ENCODE results near the gene NETO1.

NETO1 gene, protein sequence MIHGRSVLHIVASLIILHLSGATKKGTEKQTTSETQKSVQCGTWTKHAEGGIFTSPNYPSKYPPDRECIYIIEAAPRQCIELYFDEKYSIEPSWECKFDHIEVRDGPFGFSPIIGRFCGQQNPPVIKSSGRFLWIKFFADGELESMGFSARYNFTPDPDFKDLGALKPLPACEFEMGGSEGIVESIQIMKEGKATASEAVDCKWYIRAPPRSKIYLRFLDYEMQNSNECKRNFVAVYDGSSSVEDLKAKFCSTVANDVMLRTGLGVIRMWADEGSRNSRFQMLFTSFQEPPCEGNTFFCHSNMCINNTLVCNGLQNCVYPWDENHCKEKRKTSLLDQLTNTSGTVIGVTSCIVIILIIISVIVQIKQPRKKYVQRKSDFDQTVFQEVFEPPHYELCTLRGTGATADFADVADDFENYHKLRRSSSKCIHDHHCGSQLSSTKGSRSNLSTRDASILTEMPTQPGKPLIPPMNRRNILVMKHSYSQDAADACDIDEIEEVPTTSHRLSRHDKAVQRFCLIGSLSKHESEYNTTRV

DNA sequence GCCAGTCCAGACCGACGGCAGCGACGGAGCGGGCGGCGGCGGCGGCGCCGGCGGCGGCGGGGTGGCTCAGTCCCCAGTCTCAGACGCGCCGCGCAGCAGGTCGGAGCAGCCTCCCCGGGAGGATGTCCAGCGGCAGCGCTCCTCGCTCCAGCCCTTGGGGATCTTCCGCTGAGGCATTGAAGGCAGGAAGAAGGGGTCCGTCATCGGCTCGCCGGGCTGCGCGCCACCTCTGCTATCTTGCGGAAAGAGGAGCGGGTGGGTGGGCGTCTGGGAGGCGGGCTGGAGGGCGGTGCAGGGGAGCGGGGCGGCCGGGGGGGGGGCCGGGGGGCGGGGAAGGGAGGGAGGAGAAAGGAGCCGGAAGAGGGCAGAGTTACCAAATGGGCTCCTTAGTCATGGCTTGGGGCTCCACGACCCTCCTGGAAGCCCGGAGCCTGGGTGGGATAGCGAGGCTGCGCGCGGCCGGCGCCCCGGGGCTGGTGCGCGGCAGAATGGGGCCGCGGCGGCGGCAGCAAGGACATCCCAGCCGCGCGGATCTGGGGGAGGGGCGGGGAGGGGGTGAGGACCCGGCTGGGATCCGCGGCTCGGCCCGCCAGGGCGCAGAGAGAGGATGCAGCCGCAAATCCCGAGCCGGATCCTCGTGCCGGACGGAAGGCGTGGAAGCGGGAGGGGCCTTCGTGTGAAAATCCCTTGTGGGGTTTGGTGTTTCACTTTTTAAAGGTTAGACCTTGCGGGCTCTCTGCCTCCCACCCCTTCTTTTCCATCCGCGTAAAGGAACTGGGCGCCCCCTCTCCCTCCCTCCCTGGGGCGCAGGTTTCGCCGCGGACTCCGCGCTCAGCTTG is at the start of gene NETO1:
NETO1 (minus strand) TSS at position 242 of the 839 bp plus-strand sequence. CDS start 696 bp downstream, outside the sequence.
- DNase-seq (ENCODE audit: low spot score), result peak; percentile 30

DNA sequence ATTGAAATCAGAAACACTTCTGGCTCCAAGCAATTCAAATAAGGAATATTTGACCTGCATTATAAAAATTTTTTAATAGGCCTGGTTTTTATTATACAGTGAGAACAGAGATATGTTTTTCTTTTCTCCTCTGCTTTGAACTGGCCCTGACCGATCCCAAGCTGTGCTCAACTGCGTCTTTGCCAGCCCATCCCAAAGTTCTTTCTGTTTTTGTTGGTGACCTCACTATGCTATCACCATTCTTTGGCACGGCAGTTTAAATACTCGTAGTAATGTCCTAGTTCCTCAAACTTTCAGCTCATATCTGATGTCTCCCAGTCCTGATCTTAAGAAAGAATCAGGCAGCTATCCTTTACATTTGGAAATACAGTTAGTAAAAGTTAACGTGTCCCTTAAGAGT is 42.3 kb upstream of the NETO1 start:
- no peak for DNase-seq (ENCODE audit: low spot score)

DNA sequence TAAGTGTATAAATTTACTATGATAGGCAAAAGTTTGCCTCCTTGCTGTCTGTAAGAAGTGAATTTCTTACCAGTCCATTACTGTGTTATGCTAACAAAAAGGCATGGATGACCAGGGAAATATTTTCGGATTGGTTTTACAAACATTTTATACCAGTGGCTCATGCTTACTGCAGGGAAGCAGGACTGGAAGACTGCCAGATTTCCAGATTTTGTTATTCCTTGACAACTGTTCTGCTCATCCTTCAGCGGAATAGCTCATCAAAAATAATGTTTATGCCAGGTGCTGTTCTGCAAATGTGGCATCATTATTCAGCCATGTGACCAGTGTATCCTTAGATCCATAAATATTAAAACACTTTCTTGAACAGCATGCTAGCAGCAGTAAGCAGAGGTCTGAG is 40.4 kb upstream of the NETO1 start:
- DNase-seq (ENCODE audit: low spot score), result no peak

DNA sequence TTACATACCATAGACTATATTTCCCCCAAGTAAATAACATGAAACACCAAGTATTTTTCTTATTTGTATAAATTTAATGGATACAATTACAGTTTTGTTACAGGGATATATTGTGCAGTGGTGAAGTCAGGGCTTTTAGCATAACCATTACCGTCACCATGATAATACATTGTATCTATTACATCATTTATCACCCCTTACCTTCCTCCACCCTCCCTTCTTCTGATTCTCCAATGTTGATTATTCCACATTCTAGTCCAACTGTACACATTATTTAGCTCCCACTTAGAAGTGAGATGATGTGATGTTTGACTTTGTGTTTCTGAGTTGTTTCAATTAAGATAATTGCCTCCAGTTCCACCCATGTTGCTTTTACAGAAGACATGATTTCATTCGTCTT is 35.2 kb upstream of the NETO1 start:
- DNase-seq (ENCODE audit: low spot score), result no peak

DNA sequence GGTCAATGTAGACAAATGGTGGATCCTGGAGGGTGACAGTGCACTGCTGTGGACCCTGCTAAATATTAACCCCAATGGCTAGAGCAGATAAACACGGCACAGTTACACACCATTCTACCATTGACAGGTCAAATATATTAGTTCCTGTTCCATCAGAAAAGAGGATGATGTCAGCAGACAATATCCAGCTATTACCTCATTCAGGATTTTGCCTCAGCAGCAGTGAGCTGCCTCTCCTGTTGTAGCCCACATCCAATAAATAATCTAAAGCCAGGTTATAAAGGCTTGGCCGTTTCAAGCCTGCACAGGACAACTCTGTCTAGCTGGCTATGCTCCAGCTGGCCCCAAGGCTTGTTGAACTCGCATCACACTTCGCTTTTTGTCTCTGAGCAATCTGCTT is 31.6 kb upstream of the NETO1 start:
- DNase-seq (ENCODE audit: low spot score), result no peak

DNA sequence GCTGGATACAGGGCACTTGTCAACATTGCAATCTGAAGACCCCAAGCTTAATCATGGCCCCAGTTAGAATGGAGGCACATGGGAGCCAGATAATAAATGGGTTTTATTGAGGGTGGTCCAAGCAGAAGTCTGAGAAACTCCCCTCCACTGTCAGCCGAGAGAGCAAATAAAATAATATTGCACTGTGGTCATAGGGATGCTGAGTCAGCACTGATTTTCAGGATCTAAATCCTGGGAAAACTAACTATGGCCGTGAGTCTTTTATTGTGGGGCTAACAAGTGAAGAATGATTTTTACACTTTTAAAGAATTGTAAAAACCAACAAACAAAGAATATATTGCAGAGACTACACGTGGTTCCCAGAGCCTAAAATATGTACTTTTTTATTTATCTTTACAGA is 31.1 kb upstream of the NETO1 start:
- no peak for DNase-seq (ENCODE audit: low spot score)

DNA sequence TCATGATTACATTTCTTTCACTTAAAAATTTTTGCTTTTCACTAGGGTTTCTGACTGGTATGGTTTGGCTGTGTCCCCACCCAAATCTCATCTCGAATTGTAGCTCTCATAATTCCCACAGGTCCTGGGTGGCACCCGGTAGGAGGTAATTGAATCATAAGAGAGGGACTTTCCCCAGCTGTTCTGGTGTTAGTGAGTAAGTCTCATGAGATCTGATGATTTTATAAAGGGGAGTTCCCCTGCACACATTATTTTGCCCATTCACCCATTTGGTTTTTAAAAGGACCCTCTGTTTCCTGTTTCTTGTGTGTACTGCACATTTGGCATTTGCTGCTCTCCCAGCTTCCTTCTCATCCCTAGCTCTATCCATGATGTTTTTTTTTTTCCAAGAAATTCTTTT is 27.8 kb upstream of the NETO1 start:
- no peak for DNase-seq (ENCODE audit: low spot score)

DNA sequence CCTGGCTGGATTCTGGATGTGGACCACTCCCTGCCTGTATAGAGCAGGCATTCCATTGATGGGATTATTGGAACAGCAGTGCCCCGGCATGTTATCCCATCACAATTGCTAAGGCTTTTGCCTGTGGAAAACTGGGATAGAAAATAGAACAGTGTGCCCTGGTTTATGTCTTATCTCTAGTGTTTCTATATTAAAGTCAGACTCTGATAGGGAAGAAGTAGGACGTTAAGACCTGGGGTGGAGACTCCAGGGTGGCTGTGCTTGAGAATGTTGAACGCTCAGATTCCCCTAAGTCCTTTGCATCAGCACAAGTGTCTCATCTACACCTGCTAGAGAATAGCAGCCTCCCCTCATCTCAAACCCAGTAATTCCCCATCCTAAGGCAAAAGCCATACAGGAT is 10.8 kb upstream of the NETO1 start:
- DNase-seq (ENCODE audit: low spot score), result no peak

DNA sequence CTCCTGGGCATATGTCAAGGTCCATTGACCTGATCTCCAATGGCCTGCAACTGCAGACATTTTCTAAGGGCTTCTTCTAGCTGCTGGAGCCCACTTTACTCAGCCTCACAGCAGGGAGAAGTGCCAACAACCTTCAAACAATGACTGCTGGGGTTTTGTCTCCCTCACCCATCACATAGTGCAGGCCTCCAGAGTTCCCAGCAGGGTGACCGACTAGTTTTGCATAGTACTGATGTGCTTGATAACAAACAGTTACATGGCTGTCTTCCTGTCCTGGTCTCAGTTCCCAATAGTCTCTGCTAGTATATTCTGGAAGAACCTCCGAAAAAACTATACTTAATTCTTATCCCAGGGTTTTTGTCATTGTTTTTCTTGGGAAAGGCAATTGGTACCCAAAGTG is 10.4 kb upstream of the NETO1 start:
- DNase-seq (ENCODE audit: low spot score), result no peak

DNA sequence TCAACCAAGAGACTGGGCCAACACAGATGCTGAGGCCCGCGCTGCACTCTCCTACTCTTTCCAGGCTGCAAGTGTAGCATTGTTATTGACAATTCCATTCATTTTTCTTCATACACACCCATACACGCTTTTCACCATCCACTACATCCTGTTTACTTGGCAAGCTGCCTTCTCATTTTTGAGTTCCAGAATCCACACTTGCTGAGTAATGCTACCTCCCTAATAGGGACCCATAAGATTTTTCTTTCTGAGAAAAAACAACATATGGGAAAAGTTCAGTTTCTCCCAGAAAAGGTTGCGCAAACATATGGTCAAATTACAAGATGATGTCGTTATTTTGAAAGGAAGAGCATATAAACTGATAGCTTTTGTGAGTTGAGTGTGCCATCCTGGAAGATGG is 3.3 kb upstream of the NETO1 start:
- DNase-seq (ENCODE audit: low spot score), result peak; percentile 14

DNA sequence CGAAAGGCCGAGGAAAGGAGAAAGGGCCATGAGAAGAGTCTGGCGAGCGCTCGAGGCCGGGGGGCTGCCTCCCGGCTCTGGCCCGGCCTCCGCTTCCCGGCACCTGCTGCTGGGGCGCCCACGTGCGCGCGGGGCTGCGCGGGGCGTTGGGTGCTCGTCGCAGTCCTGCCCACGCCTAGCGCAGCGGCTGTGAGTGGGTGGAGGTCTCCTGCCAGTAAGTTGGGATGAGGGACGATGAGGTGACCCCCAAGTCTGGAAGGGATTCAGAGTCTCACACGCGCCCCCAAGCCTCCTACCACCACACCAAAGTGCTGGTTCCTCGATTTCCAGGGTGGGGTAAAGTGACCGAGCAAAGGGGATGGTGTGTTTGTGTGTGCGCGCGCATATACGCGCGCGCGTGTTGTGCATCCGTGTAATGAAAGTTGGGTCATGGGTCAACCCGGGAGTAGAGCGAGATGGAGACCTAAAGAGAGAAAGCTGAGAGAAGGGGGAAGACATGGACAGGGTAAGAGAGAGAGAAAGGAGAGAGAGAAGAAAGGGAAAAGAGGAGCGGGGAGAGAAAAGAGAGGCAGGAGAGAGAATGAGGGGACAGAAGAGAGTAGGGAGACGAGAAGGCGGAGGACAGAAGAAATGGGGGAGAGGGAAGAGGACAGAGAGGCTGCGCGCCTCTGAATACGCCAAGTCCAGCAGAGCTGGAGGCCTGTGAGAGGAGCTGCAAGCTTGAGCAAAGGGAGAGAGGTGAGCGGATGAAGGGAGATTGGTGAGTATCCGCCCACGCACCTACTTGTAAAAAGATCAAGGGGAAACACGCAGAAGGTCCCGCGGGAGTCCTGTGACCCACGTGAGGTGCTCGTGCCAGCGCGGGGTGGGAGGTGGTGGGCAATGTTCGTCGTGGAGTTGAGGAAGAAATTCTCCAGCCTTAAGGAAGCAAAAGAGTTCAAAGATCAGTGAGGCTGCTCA is 1.7 kb upstream of the NETO1 start:
- DNase-seq (ENCODE audit: low spot score), result peak; percentile 20

DNA sequence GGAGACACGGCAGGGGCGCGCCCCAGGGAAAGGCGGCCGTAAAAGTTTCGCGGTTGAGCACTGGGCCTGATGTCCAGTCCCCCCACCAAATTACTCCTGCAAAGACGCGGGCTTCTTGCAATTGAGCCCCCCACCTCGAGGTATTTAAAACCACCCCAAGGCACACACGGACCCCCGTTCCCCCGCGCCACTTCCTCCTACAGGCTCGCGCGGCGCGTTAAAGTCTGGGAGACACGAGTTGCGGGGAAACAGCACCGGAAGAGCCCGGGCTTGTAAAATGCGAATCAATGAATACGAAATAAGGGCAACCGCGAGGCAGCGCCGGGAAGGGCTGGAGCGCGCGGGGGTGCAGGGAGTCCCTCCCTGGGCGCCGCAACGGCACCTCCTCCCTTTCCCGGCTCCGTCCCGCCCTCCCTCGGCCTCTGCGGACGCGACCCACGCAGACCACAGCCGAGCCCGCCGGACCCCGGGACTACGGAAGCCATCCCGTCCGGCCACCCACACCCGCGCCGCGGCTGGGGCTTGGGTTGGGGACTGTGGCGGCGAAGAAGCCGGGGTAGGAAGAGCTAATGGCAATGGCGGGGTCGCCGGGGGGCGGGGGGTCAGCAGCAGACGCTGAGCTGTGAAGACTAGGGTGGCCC is 918 bp upstream of the NETO1 start:
- peak; percentile 30 for DNase-seq (ENCODE audit: low spot score)

DNA sequence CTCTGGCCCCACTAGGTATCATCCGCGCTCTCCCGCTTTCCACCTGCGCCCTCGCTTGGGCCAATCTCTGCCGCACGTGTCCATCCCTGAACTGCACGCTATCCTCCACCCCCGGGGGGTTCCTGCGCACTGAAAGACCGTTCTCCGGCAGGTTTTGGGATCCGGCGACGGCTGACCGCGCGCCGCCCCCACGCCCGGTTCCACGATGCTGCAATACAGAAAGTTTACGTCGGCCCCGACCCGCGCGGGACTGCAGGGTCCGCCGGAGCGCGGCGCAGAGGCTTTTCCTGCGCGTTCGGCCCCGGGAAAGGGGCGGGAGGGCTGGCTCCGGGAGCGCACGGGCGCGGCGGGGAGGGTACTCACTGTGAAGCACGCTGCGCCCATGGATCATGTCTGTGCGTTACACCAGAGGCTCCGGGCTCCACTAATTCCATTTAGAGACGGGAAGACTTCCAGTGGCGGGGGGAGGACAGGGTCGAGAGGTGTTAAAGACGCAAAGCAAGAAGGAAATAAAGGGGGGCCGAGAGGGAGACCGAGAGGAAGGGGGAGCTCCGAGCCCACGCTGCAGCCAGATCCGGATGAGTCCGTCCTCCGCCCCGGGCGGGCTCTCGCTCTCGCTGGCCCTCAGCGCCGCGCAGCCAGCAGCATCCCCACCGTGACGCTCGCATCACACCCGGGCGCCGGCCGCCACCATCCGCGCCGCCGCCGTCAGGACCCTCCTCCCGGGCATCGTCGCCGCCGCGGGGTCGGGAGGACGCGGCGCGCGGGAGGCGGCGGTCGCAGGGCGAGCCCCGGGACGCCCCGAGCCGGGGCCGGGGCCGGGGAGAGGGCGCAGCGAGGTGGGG is 664 bp downstream of the NETO1 start:
- peak; percentile 45 for DNase-seq (ENCODE audit: low spot score)

DNA sequence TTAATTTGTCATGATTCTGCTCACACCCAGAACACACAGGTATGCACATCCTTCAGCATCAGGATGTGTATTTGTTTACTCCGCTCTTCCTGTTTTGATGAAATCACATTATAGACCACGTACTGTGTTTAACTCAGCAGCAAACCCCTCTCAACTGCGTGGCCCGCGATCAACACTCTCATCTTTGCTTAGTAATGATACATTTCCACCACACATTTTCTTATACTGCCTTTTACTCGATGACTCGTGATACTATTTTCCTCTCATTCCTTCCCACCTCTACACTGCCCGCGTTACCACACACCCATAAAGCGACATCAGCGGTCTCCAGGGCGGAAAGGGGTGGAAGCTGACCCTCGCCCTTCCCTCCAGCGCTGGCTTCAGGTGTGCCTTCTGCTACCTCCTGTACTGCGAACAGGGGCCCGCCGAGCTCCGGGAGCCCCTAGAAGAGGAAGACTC is 1.3 kb downstream of the NETO1 start:
- peak; percentile 10 for DNase-seq (ENCODE audit: low spot score)

DNA sequence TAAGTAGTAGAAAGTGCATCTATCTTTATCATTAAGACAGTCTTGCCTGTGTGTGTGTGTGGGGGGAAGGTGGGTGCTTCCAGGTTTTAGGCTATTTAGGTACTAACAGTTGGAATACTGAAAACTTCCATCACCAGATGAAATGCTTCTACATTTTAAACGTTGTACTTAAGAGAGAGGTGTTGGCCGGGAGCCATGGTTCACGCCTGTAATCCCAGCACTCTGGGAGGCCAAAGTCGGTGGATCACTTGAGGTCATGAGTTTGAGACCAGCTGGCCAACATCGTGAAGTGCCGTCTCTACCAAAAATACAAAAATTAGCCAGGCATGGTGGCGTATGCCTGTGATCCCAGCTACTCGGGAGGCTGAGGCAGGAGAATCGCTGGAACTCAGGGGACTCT is 4.0 kb downstream of the NETO1 start:
- no peak for DNase-seq (ENCODE audit: low spot score)

DNA sequence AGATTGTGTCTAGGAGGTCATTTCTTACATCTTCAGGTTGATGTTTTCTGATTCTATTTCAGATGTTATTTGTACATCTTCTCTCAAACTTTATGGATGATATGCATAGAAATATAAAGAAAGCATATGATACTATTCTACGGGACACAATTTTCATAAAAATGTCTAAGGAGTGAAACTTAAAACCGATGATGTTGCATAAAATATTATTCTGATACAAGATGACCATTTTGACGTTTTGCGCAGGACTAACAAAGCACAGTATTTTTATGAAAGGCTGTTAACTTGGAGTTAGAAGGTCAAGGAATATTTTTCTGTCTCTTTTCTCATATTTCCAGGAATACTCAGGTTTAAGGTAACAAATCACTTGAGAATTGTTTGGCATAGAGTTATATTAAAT is 8.7 kb downstream of the NETO1 start:
- DNase-seq (ENCODE audit: low spot score), result no peak

DNA sequence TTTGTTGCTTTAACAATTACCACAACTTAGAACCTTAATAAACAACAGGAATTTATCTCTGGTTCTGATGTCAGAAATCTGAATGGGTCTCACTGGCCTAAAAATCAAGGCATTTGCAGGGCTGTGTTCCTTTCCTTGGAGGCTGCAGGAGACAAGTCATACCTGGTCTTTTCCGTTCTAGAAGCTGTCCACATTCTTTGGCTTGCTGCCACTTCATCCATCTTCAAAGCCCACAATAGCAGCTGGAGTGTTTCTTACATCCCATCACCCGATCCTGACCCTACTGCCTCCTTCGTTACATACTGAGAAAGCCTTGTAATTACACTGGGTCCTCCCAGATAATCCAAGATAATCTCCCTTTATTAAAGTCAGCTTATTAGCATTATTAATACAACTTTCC is 18.1 kb downstream of the NETO1 start:
- DNase-seq (ENCODE audit: low spot score), result no peak

DNA sequence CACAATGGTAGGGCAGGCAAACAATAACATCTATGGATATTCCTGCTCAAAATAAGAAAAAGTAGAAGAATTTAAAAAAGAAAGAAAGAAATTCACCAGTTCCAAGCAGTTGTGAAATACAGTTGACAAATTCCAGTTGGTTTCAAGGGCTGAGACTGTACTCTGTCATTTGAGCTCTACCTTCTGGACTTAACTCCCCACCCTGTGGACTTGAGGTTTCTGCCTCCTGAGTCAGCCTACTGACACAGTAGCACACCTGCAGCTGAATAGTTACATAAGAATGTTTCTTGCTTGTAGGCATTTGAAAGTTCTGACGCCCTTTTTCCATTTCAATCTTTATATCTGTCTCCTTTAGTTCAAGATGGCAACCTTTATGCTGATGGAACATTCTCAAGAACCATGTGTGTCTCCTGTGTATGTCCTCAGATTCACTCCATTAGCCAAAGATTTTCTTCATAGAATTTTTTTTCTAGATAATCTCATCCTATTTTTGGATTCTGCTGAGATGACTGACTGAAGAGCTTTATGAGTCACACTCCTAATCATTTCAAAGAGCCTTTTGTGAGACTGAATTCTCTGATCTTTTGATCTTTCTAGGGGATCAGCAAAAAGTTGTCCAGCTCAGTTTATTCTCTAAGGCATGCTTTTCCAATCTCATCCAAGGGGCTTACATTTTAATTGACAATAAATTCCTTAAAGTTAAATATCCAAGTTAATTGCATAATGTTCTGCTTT is 19.1 kb downstream of the NETO1 start:
- DNase-seq (ENCODE audit: low spot score), result no peak

DNA sequence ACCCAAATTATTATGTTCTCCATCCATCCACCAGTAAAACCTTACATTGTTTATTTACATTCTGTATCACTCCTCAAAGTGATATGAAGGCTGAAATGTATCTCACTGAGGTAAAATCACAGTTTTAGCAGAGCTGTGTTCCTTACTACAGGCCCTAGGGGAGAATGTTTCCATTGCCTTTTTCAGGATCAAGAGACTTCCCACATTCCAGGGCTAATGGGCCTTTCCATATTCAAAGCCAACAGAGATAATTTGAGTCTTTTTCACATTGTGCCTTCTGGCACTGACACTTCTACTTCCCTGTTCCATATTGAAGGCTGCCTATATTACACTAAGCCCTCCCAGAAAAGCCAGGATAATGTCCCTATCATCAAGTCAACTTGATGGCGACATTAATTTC is 20.0 kb downstream of the NETO1 start:
- DNase-seq (ENCODE audit: low spot score), result no peak

Measured in AG08396 (cell line).